Right lobe of liver (tissue), 6 donors: Measurements from ENCODE around the gene RAB11FIP3. TPM values are rescaled to one million over a fixed set of nuclear protein-coding genes. Genes with fewer than 3 reads are reported as not detected.
"Not testable (repeated sequence)": the region's sequence is repeated elsewhere in the genome, so short reads cannot be mapped to it uniquely, and the experiment has no call there.

ENCODE experiments used
- ATAC-seq, 4 donors: fragments of 200-7000 bp; cut with Tn5 transposase; one replicate each; pipeline ENCODE4 v1.9.1; 2020; ENCODE audit warnings: mild to moderate bottlenecking in 4 of 4, moderate library complexity in 4 of 4
- DNase-seq, 3 donors: peaks; one replicate each; pipeline ENCODE4 v3.0.0-alpha.2; 2020
- H3K27ac ChIP-seq, 3 donors: fragments of 200-600 bp; one replicate each; pipeline ENCODE4 v1.8.0; 2022
- H3K27me3 ChIP-seq, 2 donors: fragments of 200-600 bp; one replicate each; pipeline ENCODE4 v1.8.0; 2022
- H3K36me3 ChIP-seq, 4 donors: fragments of 200-600 bp; sonication (generic) in 1 of 4; one replicate each; pipeline versions ENCODE4 v1.5.1 to v1.8.0; 2017 to 2022; ENCODE audit warnings: control low read depth in 1 of 4
- H3K4me1 ChIP-seq, 4 donors: fragments of 200-600 bp; sonication (generic) in 1 of 4; one replicate each; pipeline versions ENCODE4 v1.5.1 to v1.8.0; 2017 to 2022; ENCODE audit warnings: control low read depth in 1 of 4
- H3K4me3 ChIP-seq, 3 donors: fragments of 200-600 bp; one replicate each; pipeline ENCODE4 v1.8.0; 2022
- H3K9me3 ChIP-seq, 4 donors: fragments of 200-600 bp; sonication (generic) in 1 of 4; one replicate each; pipeline versions ENCODE4 v1.5.1 to v1.8.0; 2017 to 2022; ENCODE audit warnings: control low read depth in 1 of 4
- POLR2A ChIP-seq: fragments of 450-650 bp; IDR thresholded peaks from one replicate; pipeline ENCODE4 v1.6.1; 2017; ENCODE audit warnings: antibody characterized with exemption, mild to moderate bottlenecking
- WGBS: methylation state at CpG from one replicate; pipeline ENCODE4 v1.1.6; 2018; ENCODE audit warnings: low coverage, low lambda C conversion rate; ENCODE audit not compliant: insufficient coverage; ENCODE audit errors: missing lambda C conversion rate; 5-methylcytosine and 5-hydroxymethylcytosine counted together
- intact Hi-C, 2 donors: fragments of 100-400 bp; cut with DNase I; formaldehyde crosslinking; loops; one replicate each; pipeline versions ENCODE4 v1.11.2 to v1.14.1; 2022
- total RNA-seq, 6 experiments: library from RNA; depleted of rRNA in 2 of 6; stranded (reverse); fragments of >200 nt in 2 of 6; fragmentation: NEBNext Ultra II Directional in 3 of 6; extraction: Animal tissue kit (Norgen Biotek cat#: 25700) in 3 of 6; gene quantifications; one replicate each; pipeline versions ENCODE4 v1.1.0 to v1.2.4, GENCODE V29; 2016 to 2023
- TF ChIP-seq, protein P1 (sequence below), 4 donors: fragments of 200-600 bp in 3 of 4; fragments of 450-650 bp in 1 of 4; IDR thresholded peaks; one replicate each; pipeline versions ENCODE4 v1.5.1 to v1.8.0; 2016 to 2022; ENCODE audit warnings: antibody characterized with exemption in 4 of 4, mild to moderate bottlenecking in 2 of 4
- donor health status: DM: no; HTN: yes; CAD: no.
- donor health status: DM: no; HTN: no; CAD: no.
- donor health status: DM: no; HTN: no; CAD: no.
- donor health status: DM: no; HTN: yes; CAD: no.
- donor health status: DM: no; HTN: yes; CAD: no.

Gene RAB11FIP3
- total RNA-seq, 6 experiments from 2014 or later: 19.5 to 38.3 (median 25.5) TPM

GRCh38 chr16:377419-377951 is 48.0 kb upstream of the RAB11FIP3 start:
- 83% methylated on average over 7 of the region's 42 CpGs for WGBS
- TF ChIP-seq, protein P1, sequence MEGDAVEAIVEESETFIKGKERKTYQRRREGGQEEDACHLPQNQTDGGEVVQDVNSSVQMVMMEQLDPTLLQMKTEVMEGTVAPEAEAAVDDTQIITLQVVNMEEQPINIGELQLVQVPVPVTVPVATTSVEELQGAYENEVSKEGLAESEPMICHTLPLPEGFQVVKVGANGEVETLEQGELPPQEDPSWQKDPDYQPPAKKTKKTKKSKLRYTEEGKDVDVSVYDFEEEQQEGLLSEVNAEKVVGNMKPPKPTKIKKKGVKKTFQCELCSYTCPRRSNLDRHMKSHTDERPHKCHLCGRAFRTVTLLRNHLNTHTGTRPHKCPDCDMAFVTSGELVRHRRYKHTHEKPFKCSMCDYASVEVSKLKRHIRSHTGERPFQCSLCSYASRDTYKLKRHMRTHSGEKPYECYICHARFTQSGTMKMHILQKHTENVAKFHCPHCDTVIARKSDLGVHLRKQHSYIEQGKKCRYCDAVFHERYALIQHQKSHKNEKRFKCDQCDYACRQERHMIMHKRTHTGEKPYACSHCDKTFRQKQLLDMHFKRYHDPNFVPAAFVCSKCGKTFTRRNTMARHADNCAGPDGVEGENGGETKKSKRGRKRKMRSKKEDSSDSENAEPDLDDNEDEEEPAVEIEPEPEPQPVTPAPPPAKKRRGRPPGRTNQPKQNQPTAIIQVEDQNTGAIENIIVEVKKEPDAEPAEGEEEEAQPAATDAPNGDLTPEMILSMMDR (IDR thresholded peaks at IDR 0.05): no peak
- TF ChIP-seq POLR2A: no peak
- Histone ChIP-seq H3K4me3 (no peak overlapping the region), H3K36me3 (peaks cover 0 to 11% (median 0%) of the 10 kb centered on the region in 4 donors), H3K9me3 (no peaks in the 10 kb centered on the region), H3K27ac (no peak overlapping the region), H3K27me3 (no peaks in the 10 kb centered on the region), H3K4me1 (no peaks in the 10 kb centered on the region)
- DNase-seq (peak in 1 of 3 donors; percentile 24), ATAC-seq (no peak)
- intact Hi-C loops: no loop called here

DNA sequence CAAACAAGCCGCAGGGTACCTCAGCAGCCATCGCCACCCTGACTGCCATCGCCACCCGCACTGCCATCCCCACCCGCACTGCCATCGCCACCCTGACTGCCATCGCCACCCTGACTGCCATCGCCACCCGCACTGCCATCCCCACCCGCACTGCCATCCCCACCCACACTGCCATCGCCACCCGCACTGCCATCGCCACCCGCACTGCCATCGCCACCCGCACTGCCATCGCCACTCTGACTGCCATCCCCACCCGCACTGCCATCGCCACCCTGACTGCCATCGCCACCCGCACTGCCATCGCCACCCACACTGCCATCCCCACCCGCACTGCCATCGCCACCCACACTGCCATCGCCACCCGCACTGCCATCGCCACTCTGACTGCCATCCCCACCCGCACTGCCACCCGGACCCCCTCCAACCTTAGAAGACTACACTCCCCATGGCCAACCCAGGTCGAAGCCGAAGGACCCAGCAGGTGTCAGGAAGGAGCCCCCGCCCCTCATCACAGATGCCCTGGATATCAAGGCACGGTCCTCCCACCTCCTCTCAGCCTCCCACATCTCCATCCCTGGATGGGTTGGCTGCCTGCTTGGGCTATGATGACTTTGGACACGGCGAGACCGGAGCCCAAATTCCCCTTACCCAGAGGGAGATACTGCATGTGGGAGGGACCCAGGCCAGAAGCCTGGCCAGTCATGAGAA is 47.2 kb upstream of the RAB11FIP3 start:
- H3K27me3 ChIP-seq, H3K4me3 ChIP-seq, H3K4me1 ChIP-seq, H3K27ac ChIP-seq, DNase-seq, H3K36me3 ChIP-seq, ATAC-seq, H3K9me3 ChIP-seq, intact Hi-C loops: not testable (repeated sequence)
- WGBS: 82% methylated on average over 22 of the region's 36 CpGs

DNA sequence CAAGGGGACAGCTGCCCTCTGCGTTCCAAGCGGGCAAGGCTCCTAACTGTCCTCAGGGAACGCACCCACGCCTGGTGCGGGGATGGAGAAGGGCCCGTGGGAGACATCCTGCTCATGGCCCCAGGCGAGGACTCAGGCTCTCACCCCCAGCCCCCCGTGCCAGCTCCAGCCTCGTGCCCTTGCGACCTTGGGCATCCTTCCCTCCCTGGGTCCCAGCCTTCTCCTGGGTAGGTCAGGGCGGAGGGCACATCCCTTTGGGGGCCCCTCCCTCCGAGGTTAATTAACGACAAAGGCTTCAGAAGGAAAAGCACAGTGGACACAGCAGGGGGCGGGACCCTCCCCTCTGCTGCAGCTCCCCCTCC is 46.6 kb upstream of the RAB11FIP3 start:
- Histone ChIP-seq H3K9me3 (no peaks in the 10 kb centered on the region), H3K27me3 (no peaks in the 10 kb centered on the region), H3K4me3 (no peak overlapping the region), H3K36me3 (peaks cover 0 to 6% (median 0%) of the 10 kb centered on the region in 4 donors), H3K27ac (no peak overlapping the region), H3K4me1 (peaks cover 0 to 5% (median 0%) of the 10 kb centered on the region in 4 donors)
- intact Hi-C loops: no loop called here
- WGBS: 48% methylated on average over 2 of the region's 14 CpGs
- ATAC-seq (no peak), DNase-seq (peak in 2 of 3 donors; percentile 46)
- TF ChIP-seq, protein P1 (IDR thresholded peaks at IDR 0.05): no peak
- no peak for TF ChIP-seq POLR2A

DNA sequence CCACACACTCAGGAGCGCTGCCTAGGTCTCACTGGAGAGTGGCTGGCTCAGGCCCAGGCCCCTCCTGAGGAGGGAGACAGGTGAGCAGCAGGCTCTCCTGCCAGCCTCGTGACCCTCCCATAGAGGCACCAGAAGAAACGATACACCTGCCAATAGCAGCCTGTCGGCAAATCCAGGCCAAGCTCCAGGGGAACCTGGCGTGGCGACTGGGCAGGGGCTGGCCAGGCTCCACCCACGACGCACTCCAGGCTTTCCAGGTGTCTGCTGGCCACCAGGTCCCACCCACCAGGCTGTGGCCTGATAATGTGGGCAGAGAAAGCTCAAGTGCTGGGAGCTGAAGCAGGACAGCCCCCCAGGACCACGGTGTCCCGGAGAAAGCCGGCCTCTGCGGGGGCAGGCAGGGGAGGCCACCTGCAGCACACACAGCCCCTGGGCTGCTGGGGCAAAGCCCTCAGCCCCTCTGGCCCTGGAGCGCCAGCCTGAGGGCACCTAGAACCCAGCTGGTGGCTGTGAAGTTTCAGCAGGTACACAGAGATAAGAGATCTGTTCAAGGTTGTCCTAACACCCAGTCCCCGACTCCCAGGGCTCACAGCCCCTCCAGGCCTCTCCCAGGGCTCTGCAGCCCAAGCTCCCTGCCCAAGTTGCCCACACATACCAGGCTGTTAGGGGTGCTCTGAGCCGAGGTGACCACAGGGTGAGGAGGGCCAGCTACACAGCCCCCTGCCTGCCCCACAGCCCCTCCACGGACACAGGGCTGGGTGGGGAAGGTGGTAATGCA is 46.1 kb upstream of the RAB11FIP3 start:
- intact Hi-C loops: no loop called here
- 80% methylated on average over 1 of the region's 16 CpGs for WGBS
- Histone ChIP-seq H3K4me1 (peaks cover 0 to 5% (median 0%) of the 10 kb centered on the region in 4 donors), H3K4me3 (no peak overlapping the region), H3K27ac (no peak overlapping the region), H3K9me3 (no peaks in the 10 kb centered on the region), H3K27me3 (no peaks in the 10 kb centered on the region), H3K36me3 (peaks cover 0 to 6% (median 0%) of the 10 kb centered on the region in 4 donors)
- TF ChIP-seq, protein P1 (IDR thresholded peaks at IDR 0.05): no peak
- no peak for TF ChIP-seq POLR2A
- DNase-seq: peak in 2 of 3 donors; percentile 49 to 55
- ATAC-seq: no peak
